Upper lobe of right lung (tissue), 1 donor: ENCODE data around the gene GLIS1. TPM values are rescaled to one million over a fixed set of nuclear protein-coding genes. Genes with fewer than 3 reads are reported as not detected.

Experiments used
- ATAC-seq: fragments of 200-7000 bp; cut with Tn5 transposase; one replicate; pipeline ENCODE4 v1.9.1; 2020; ENCODE audit warnings: mild to moderate bottlenecking, moderate library complexity
- DNase-seq: peaks from one replicate; pipeline ENCODE4 v3.0.0-alpha.2; 2020
- H3K27ac ChIP-seq: fragments of 200-600 bp; one replicate; pipeline ENCODE4 v1.8.0; 2022
- H3K27me3 ChIP-seq: fragments of 200-600 bp; one replicate; pipeline ENCODE4 v1.8.0; 2022; ENCODE audit warnings: mild to moderate bottlenecking
- H3K36me3 ChIP-seq: fragments of 200-600 bp; one replicate; pipeline ENCODE4 v1.8.0; 2022
- H3K4me1 ChIP-seq: fragments of 200-600 bp; one replicate; pipeline ENCODE4 v1.8.0; 2022
- H3K4me3 ChIP-seq: fragments of 200-600 bp; one replicate; pipeline ENCODE4 v1.8.0; 2022; ENCODE audit warnings: mild to moderate bottlenecking
- H3K9me3 ChIP-seq: fragments of 200-600 bp; one replicate; pipeline ENCODE4 v1.8.0; 2022
- CTCF ChIP-seq: fragments of 200-600 bp; IDR thresholded peaks from one replicate; pipeline ENCODE4 v1.8.0; 2022; ENCODE audit warnings: antibody characterized with exemption
- intact Hi-C: fragments of 100-400 bp; cut with DNase I; formaldehyde crosslinking; loops from one replicate; pipeline ENCODE4 v1.11.0; 2022
- long read RNA-seq: library from polyadenylated mRNA; unstranded; transcript quantifications from one replicate; pipeline ENCODE4 v2.0.0, GENCODE V29; 2021
- total RNA-seq: library from RNA; stranded (reverse); fragmentation: NEBNext Ultra II Directional; extraction: Animal tissue kit (Norgen Biotek cat#: 25700); gene quantifications from one replicate; pipeline ENCODE4 v1.2.1, GENCODE V29; 2021
- donor health status: DM: no; HTN: yes; CAD: no; lungs with severe emphysema.

GLIS1 gene
- 0.14 TPM for total RNA-seq
- long read RNA-seq = 0 reads

DNA sequence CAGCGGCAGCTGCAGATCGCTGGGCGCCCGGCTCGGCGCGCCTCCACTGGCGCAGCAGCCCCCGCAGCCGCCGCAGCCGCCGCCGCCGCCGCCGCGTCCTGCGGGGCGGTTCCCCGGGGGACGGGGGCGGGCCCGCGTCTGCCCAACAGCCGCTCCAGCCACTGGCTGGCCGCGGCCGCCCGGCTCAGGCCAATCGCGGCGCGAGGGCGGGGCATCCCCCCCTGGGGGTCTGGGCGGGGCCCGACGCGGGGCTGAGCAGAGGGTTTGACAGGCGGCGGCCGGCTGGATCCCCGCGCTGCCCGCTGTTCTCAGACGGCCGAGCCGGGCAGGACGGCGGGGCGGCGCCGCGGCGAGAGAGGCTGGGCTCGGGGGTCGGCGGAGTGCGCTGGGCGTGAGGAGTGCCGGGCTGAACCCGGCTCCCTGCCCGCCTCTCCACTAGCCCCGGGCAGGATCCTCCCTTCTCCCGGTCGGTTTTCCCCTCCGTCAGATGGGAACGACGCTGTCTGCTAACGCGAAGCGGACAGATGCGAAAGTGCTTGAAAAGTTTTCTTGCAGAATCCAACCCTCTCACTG is at the start of gene GLIS1:
Gene GLIS1, minus strand, starts transcription at position 56 of the 573 bp plus-strand sequence. CDS start 1,100 bp downstream, outside the sequence.
- Histone ChIP-seq H3K9me3 (no peaks in the 10 kb centered on the region), H3K27ac (no peak within 1 kb of the TSS), H3K27me3 (peaks cover 58% of the 10 kb centered on the region), H3K4me3 (peak within 1 kb of the TSS; percentile 57), H3K4me1 (peaks cover 12% of the 10 kb centered on the region), H3K36me3 (no peaks in the 10 kb centered on the region)
- DNase-seq (peak; percentile 87), ATAC-seq (peak; percentile 98)
- intact Hi-C loops = no loop called here
- TF ChIP-seq CTCF = no peak

GRCh38 chr1:53787655-53788054 is 48.7 kb upstream of the GLIS1 start:
- no peak overlapping the region for H3K27ac ChIP-seq
- ATAC-seq (no peak), DNase-seq (no peak)
- H3K36me3 ChIP-seq = peaks cover 23% of the 10 kb centered on the region
- no peaks in the 10 kb centered on the region for H3K27me3 ChIP-seq
- no peak for TF ChIP-seq CTCF
- H3K4me3 ChIP-seq = no peak overlapping the region
- H3K4me1 ChIP-seq = no peaks in the 10 kb centered on the region
- H3K9me3 ChIP-seq = no peaks in the 10 kb centered on the region
- intact Hi-C loops = no loop called here

DNA sequence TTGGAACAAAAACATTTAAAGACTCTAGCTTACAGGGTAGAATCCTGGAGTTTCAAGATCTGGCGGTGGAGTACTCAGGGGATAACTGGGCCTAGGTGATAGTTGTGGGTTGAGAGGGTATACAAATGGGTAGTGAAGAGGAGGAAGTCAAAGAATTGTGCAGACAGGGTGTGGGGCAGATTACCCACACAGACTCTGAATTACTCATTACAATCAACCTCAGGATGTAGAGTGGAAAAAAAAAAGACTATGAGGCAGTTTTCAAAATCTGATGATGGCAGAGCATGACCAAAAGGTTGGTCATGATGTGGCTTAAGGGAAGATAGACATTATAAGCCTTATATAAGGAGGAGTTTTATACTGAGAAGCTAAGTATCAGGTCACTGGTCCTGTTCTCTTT is 44.1 kb upstream of the GLIS1 start:
- intact Hi-C loops = no loop called here
- DNase-seq (no peak), ATAC-seq (no peak)
- peaks cover 15% of the 10 kb centered on the region for H3K36me3 ChIP-seq
- no peak overlapping the region for H3K4me3 ChIP-seq
- TF ChIP-seq CTCF = no peak
- H3K9me3 ChIP-seq = no peaks in the 10 kb centered on the region
- H3K4me1 ChIP-seq = no peaks in the 10 kb centered on the region
- no peak overlapping the region for H3K27ac ChIP-seq
- H3K27me3 ChIP-seq = no peaks in the 10 kb centered on the region

- Histone ChIP-seq H3K4me1 (no peaks in the 10 kb centered on the region), H3K36me3 (peaks cover 10% of the 10 kb centered on the region), H3K27ac (no peak overlapping the region), H3K27me3 (no peaks in the 10 kb centered on the region), H3K9me3 (no peaks in the 10 kb centered on the region), H3K4me3 (no peak overlapping the region)
- DNase-seq (no peak), ATAC-seq (no peak)
- intact Hi-C loops = no loop called here
- TF ChIP-seq CTCF = no peak
Measured at GRCh38 chr1:53781654-53782053, 42.7 kb upstream of the GLIS1 start.

- DNase-seq = no peak
- Histone ChIP-seq H3K9me3 (no peaks in the 10 kb centered on the region), H3K27me3 (no peaks in the 10 kb centered on the region), H3K4me1 (no peaks in the 10 kb centered on the region), H3K4me3 (no peak overlapping the region), H3K36me3 (peaks cover 2% of the 10 kb centered on the region), H3K27ac (no peak overlapping the region)
- no peak for ATAC-seq
- intact Hi-C loops = no loop called here
- TF ChIP-seq CTCF = no peak
Measured at GRCh38 chr1:53777272-53777671, 38.3 kb upstream of the GLIS1 start.

- Histone ChIP-seq H3K9me3 (no peaks in the 10 kb centered on the region), H3K4me1 (no peaks in the 10 kb centered on the region), H3K36me3 (peaks cover 21% of the 10 kb centered on the region), H3K27me3 (no peaks in the 10 kb centered on the region), H3K27ac (no peak overlapping the region), H3K4me3 (no peak overlapping the region)
- ATAC-seq (no peak), DNase-seq (no peak)
- no peak for TF ChIP-seq CTCF
- intact Hi-C loops = no loop called here
Measured at GRCh38 chr1:53771648-53772047, 32.7 kb upstream of the GLIS1 start.
